ENCODE measurements around the gene ABCA8. TPM values are rescaled to one million over a fixed set of nuclear protein-coding genes. Genes with fewer than 3 reads are reported as not detected.
"Not testable (repeated sequence)": the region's sequence is repeated elsewhere in the genome, so short reads cannot be mapped to it uniquely, and the experiment has no call there.

Gene ABCA8
- total and polyA plus RNA-seq, 10 of the 15 experiments (the other 5 are each of a cell fraction or from before 2014, with no cell fraction given): 0.05 to 0.15 TPM; not detected in 8

GRCh38 chr17:68824707-68825106, 130.5 kb downstream of the ABCA8 start (continued):
- TF ChIP-seq ZNF384 (IDR thresholded peaks at IDR 0.05; ENCODE audit: borderline replicate concordance, low read depth, low read length) (no peak), TBL1XR1 (IDR thresholded peaks at IDR 0.05; ENCODE audit: low read depth, low read length) (no peak), ZNF24 (IDR thresholded peaks at IDR 0.05) (no peak), HDGF (IDR thresholded peaks at IDR 0.05) (no peak)

GRCh38 chr17:68824185-68824584, 131.0 kb downstream of the ABCA8 start:
- H4K20me1 ChIP-seq (ENCODE audit: control insufficient read depth, insufficient read depth); RAD21 ChIA-PET (ENCODE audit: unreplicated experiment); H3K36me3 ChIP-seq (ENCODE audit: control insufficient read depth in 2 of 2, insufficient read depth in 2 of 2, low read length in 1 of 2); BruUV-seq (replicated peaks); H3K9ac ChIP-seq (ENCODE audit: control insufficient read depth, insufficient read depth, low read length); in situ Hi-C loops (cut with MboI); H3K4me1 ChIP-seq (ENCODE audit: control insufficient read depth, insufficient read depth, low read length); CTCF ChIA-PET; H3K4me3 ChIP-seq; H3K9me3 ChIP-seq (replicated peaks; ENCODE audit: control insufficient read depth, insufficient read depth, low read length); DNase-seq (ENCODE audit: low read depth, low spot score); ATAC-seq; FAIRE-seq; H2AFZ ChIP-seq (ENCODE audit: control insufficient read depth, low read depth, low read length); H3K27me3 ChIP-seq (replicated peaks in 1 of 2; ENCODE audit: control insufficient read depth in 2 of 2, insufficient read depth in 2 of 2, low read length in 1 of 2); intact Hi-C loops (cut with micrococcal nuclease; ENCODE audit: unreplicated experiment); SMC1A ChIA-PET (ENCODE audit: uncharacterized antibody, unreplicated experiment); H3K27ac ChIP-seq (ENCODE audit: control insufficient read depth, insufficient read depth); POLR2A ChIA-PET; H3K79me2 ChIP-seq (ENCODE audit: control insufficient read depth, insufficient read depth, low read length); H3K4me2 ChIP-seq (ENCODE audit: control insufficient read depth, insufficient read depth): not testable (repeated sequence)
- WGBS (ENCODE audit: insufficient coverage, insufficient replicate concordance, low lambda C conversion rate, missing lambda C conversion rate): 29% methylated on average over 5 of the region's 5 CpGs

- CTCF ChIA-PET: no interaction called here
- WGBS (ENCODE audit: insufficient coverage, insufficient replicate concordance, low lambda C conversion rate, missing lambda C conversion rate): 0% methylated on average over 3 of the region's 3 CpGs
- FAIRE-seq: no peak
Measured at GRCh38 chr17:68822719-68823289, 132.4 kb downstream of the ABCA8 start.

More at GRCh38 chr17:68822719-68823289, 132.4 kb downstream of the ABCA8 start:
- ATAC-seq (no peak), DNase-seq (ENCODE audit: low read depth, low spot score) (no peak)
- no peak overlapping the region for H3K9ac ChIP-seq (ENCODE audit: control insufficient read depth, insufficient read depth, low read length)
- no peaks in the 10 kb centered on the region for H4K20me1 ChIP-seq (ENCODE audit: control insufficient read depth, insufficient read depth)
- H3K79me2 ChIP-seq (ENCODE audit: control insufficient read depth, insufficient read depth, low read length): no peaks in the 10 kb centered on the region
- ChIA-PET RAD21 (ENCODE audit: unreplicated experiment) (no interaction called here), POLR2A (no interaction called here), SMC1A (ENCODE audit: uncharacterized antibody, unreplicated experiment) (no interaction called here)
- H3K4me3 ChIP-seq: no peak overlapping the region
- BruUV-seq (replicated peaks): no TSS peak
- no peaks in the 10 kb centered on the region for H3K9me3 ChIP-seq (replicated peaks; ENCODE audit: control insufficient read depth, insufficient read depth, low read length)
- no peaks in the 10 kb centered on the region for H3K27me3 ChIP-seq (replicated peaks in 1 of 2; ENCODE audit: control insufficient read depth in 2 of 2, insufficient read depth in 2 of 2, low read length in 1 of 2)
- H3K27ac ChIP-seq (ENCODE audit: control insufficient read depth, insufficient read depth): no peak overlapping the region
- intact Hi-C loops (cut with micrococcal nuclease; ENCODE audit: unreplicated experiment): no loop called here
- H3K4me2 ChIP-seq (ENCODE audit: control insufficient read depth, insufficient read depth): no peak overlapping the region
- in situ Hi-C loops (cut with MboI): no loop called here
- TF ChIP-seq RUNX3 (IDR thresholded peaks at IDR 0.05; ENCODE audit: low read length) (peak; percentile 71), IRF4 (IDR thresholded peaks at IDR 0.05; ENCODE audit: low read depth, low read length) (peak; percentile 46; the same call in 1 of the 2 replicates), SPI1 (IDR thresholded peaks at IDR 0.05; ENCODE audit: borderline replicate concordance, insufficient read depth, low read depth, low read length) (no peak)
- H2AFZ ChIP-seq (ENCODE audit: control insufficient read depth, low read depth, low read length): no peak overlapping the region
- H3K4me1 ChIP-seq (ENCODE audit: control insufficient read depth, insufficient read depth, low read length): no peaks in the 10 kb centered on the region
- no peaks in the 10 kb centered on the region for H3K36me3 ChIP-seq (ENCODE audit: control insufficient read depth in 2 of 2, insufficient read depth in 2 of 2, low read length in 1 of 2)

Data from GM12878 (cell line).